ENCODE data around the gene PMS1. TPM values are rescaled to one million over a fixed set of nuclear protein-coding genes. Genes with fewer than 3 reads are reported as not detected.
"Not testable (repeated sequence)": the region's sequence is repeated elsewhere in the genome, so short reads cannot be mapped to it uniquely, and the experiment has no call there.

The PMS1 gene
- total RNA-seq: 13.6 and 15.5 TPM in 2 replicates

- H3K4me3 ChIP-seq (ENCODE audit: low read depth, low read length): peak within 1 kb of the TSS; percentile 82
- TF ChIP-seq CTCF (conservative IDR thresholded peaks at IDR 0.05; ENCODE audit: low read depth, low read length): no peak
- no peak for DNase-seq (ENCODE audit: low read depth)
Measured at GRCh38 chr2:189783927-189784867, at the start of gene PMS1, which contains the start of gene ORMDL1. PMS1 (plus strand) TSS chr2:189784450; CDS start chr2:189791810, 7,360 bp downstream. ORMDL1 (minus strand) TSS chr2:189784339; CDS start chr2:189782595, 1,744 bp downstream.

GRCh38 chr2:189751080-189751658, 33.1 kb upstream of the PMS1 start:
- no peak overlapping the region for H3K4me3 ChIP-seq (ENCODE audit: low read depth, low read length)
- peak; percentile 83 for TF ChIP-seq CTCF (conservative IDR thresholded peaks at IDR 0.05; ENCODE audit: low read depth, low read length)
- DNase-seq (ENCODE audit: low read depth): no peak

DNA sequence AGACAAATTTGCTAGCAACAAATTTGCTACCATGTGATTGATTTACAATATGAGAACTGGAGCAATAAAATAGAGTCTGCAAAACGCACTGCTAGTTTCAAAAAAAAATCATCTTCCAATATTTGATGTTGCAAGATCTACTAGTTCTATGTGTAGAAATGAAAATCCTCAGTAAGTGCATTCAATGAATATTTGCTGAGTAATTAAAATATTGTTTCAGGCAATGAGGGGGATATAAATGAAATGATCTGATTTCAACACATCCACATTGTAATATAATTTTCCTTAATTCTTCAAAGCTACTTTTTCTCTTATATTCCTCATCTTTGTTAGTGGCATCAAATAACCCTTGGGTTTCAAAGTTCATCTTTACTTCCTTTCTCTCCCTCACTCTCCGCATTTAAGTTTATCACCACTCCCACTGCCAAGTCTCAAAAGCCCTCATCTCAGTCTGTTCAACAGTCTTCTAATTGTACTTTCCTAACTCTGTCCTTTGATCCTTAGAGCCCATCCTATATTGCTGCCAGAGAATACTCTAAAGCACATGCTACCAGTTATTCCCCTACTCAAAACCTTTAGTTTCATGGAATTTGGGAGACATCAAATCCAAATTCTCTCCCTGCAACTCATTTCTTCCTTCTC, 27.8 kb upstream of the PMS1 start:
- H3K4me3 ChIP-seq (ENCODE audit: low read depth, low read length): no peak overlapping the region
- DNase-seq (ENCODE audit: low read depth): no peak
- TF ChIP-seq CTCF (conservative IDR thresholded peaks at IDR 0.05; ENCODE audit: low read depth, low read length): no peak

- not testable (repeated sequence) for H3K4me3 ChIP-seq (ENCODE audit: low read depth, low read length); DNase-seq (ENCODE audit: low read depth)
Measured at GRCh38 chr2:189760154-189760553, 24.1 kb upstream of the PMS1 start.

- no peak for TF ChIP-seq CTCF (conservative IDR thresholded peaks at IDR 0.05; ENCODE audit: low read depth, low read length)
- no peak for DNase-seq (ENCODE audit: low read depth)
- peak overlapping the region; percentile 79 for H3K4me3 ChIP-seq (ENCODE audit: low read depth, low read length)
Measured at GRCh38 chr2:189762229-189762550, 22.1 kb upstream of the PMS1 start.

- H3K4me3 ChIP-seq (ENCODE audit: low read depth, low read length): peak within 1 kb of the TSS; percentile 79
- DNase-seq (ENCODE audit: low read depth): peak; percentile 74
- TF ChIP-seq CTCF (conservative IDR thresholded peaks at IDR 0.05; ENCODE audit: low read depth, low read length): peak; percentile 71
Measured at GRCh38 chr2:189762551-189763298, 21.5 kb upstream of the PMS1 start, which contains the start of gene OSGEPL1. OSGEPL1 (minus strand) TSS chr2:189762792; CDS start chr2:189761640, 1,152 bp downstream.

All from epithelial cell of proximal tubule (primary cell).